IMR-90 (cell line): ENCODE measurements around the gene CFAP43. TPM values are rescaled to one million over a fixed set of nuclear protein-coding genes. Genes with fewer than 3 reads are reported as not detected.

ENCODE experiments used
- ATAC-seq: fragments of 200-7000 bp; cut with Tn5 transposase; 2 replicates; pipeline ENCODE4 v1.9.1; 2020; ENCODE audit warnings: low read depth, mild to moderate bottlenecking, moderate library complexity
- BruUV-seq: library from RNA; stranded (reverse); fragments of 400-500 nt; replicated peaks from 2 replicates; lab custom pipeline; 2021; lab: Mats Ljungman, UMichigan
- CTCF ChIA-PET: fragments of 300-600 bp; formaldehyde crosslinking; extraction: SDS; loops from one replicate; lab custom pipeline; 2021; ENCODE audit warnings: antibody characterized with exemption; lab: Yijun Ruan, JAX
- POLR2A ChIA-PET: fragments of 300-600 bp; sonication (Branson Sonifier 250); formaldehyde crosslinking; loops from one replicate; lab custom pipeline; 2022; ENCODE audit warnings: antibody characterized with exemption; ENCODE audit not compliant: unreplicated experiment; lab: Charles Lee
- DNase-seq: peaks from one replicate; pipeline ENCODE4 v3.0.0; 2013
- H2AFZ ChIP-seq: replicated peaks from 2 replicates; pipeline ENCODE3; 2013; ENCODE audit warnings: low read length, mild to moderate bottlenecking; ENCODE audit not compliant: poor library complexity
- H2AK5ac ChIP-seq: 2 replicates; pipeline ENCODE4 v1.6.1; 2013; ENCODE audit warnings: low read depth, low read length, inconsistent platforms
- H2AK9ac ChIP-seq: replicated peaks from 2 replicates; pipeline ENCODE3; 2013; ENCODE audit warnings: mild to moderate bottlenecking, low read depth, low read length, moderate library complexity; ENCODE audit not compliant: poor library complexity
- H2BK120ac ChIP-seq: 2 replicates; pipeline ENCODE4 v1.6.1; 2013; ENCODE audit warnings: low read depth, low read length, inconsistent platforms
- H2BK15ac ChIP-seq: 3 replicates; pipeline ENCODE4 v1.6.1; 2013; ENCODE audit warnings: low read depth, low read length, inconsistent platforms
- H2BK20ac ChIP-seq: 2 replicates; pipeline ENCODE4 v1.6.1; 2013; ENCODE audit warnings: low read depth, mild to moderate bottlenecking, inconsistent platforms, low read length, moderate library complexity
- H2BK5ac ChIP-seq: 2 replicates; pipeline ENCODE4 v1.6.1; 2013; ENCODE audit warnings: mild to moderate bottlenecking, low read depth, low read length, inconsistent platforms; ENCODE audit not compliant: poor library complexity, severe bottlenecking
- H3K14ac ChIP-seq: replicated peaks from 2 replicates; pipeline ENCODE4 v1.6.1; 2013; ENCODE audit warnings: low read depth, low read length, inconsistent platforms
- H3K18ac ChIP-seq: 2 replicates; pipeline ENCODE4 v1.6.1; 2013; ENCODE audit warnings: low read depth, low read length, control low read depth
- H3K23ac ChIP-seq: 2 replicates; pipeline ENCODE4 v1.6.1; 2013; ENCODE audit warnings: low read depth, low read length, inconsistent platforms
- H3K27ac ChIP-seq: 2 replicates; pipeline ENCODE4 v1.5.1; 2013; ENCODE audit warnings: mild to moderate bottlenecking, control low read depth, low read length; ENCODE audit not compliant: insufficient read depth
- H3K27me3 ChIP-seq: 2 replicates; pipeline ENCODE4 v1.6.1; 2013; ENCODE audit warnings: low read length; ENCODE audit not compliant: control insufficient read depth, insufficient read depth
- H3K36me3 ChIP-seq: 2 replicates; pipeline ENCODE4 v1.6.1; 2013; ENCODE audit warnings: low read length, mixed read lengths; ENCODE audit not compliant: control insufficient read depth, insufficient read depth
- H3K4ac ChIP-seq: 2 replicates; pipeline ENCODE4 v1.6.1; 2013; ENCODE audit warnings: low read depth, low read length, inconsistent platforms
- H3K4me1 ChIP-seq: 2 replicates; pipeline ENCODE4 v1.6.1; 2013; ENCODE audit warnings: low read length, mixed read lengths; ENCODE audit not compliant: control insufficient read depth, insufficient read depth
- H3K4me2 ChIP-seq: 2 replicates; pipeline ENCODE4 v1.6.1; 2013; ENCODE audit warnings: low read depth, mild to moderate bottlenecking, control low read depth, low read length, moderate library complexity
- H3K4me3 ChIP-seq: 2 replicates; pipeline ENCODE4 v1.5.1; 2013; ENCODE audit warnings: low read depth, mild to moderate bottlenecking, control low read depth, low read length, moderate library complexity; ENCODE audit not compliant: insufficient read depth
- H3K56ac ChIP-seq: 2 replicates; pipeline ENCODE4 v1.6.1; 2013; ENCODE audit warnings: low read length, inconsistent platforms; ENCODE audit not compliant: insufficient read depth; ENCODE audit errors: extremely low read depth
- H3K79me1 ChIP-seq, 2 experiments: 2 replicates each; pipeline ENCODE4 v1.6.1; 2013; ENCODE audit warnings: low read length in 2 of 2, inconsistent platforms in 1 of 2, low read depth in 1 of 2
- H3K9ac ChIP-seq: 2 replicates; pipeline ENCODE4 v1.6.1; 2013; ENCODE audit warnings: low read depth, low read length, control low read depth
- H3K9me1 ChIP-seq: 2 replicates; pipeline ENCODE4 v1.6.1; 2013; ENCODE audit warnings: low read length, inconsistent platforms; ENCODE audit not compliant: insufficient read depth
- H3K9me3 ChIP-seq: 2 replicates; pipeline ENCODE4 v1.6.1; 2013; ENCODE audit warnings: low read length; ENCODE audit not compliant: control insufficient read depth, insufficient read depth
- H4K20me1 ChIP-seq: 2 replicates; pipeline ENCODE4 v1.6.1; 2013; ENCODE audit warnings: low read length, inconsistent platforms; ENCODE audit not compliant: insufficient read depth
- H4K5ac ChIP-seq: 2 replicates; pipeline ENCODE4 v1.6.1; 2013; ENCODE audit warnings: mild to moderate bottlenecking, low read depth, low read length, control low read depth
- H4K8ac ChIP-seq, 2 experiments: 2 replicates each; pipeline ENCODE4 v1.6.1; 2013; ENCODE audit warnings: low read depth in 2 of 2, low read length in 2 of 2, control low read depth in 1 of 2, inconsistent platforms in 1 of 2
- H4K91ac ChIP-seq: 2 replicates; pipeline ENCODE4 v1.6.1; 2013; ENCODE audit warnings: low read depth, low read length, inconsistent platforms; ENCODE audit not compliant: insufficient read depth
- BHLHE40 ChIP-seq: fragments of 150-350 bp; IDR thresholded peaks from 2 replicates; pipeline ENCODE4 v1.6.1; 2016; ENCODE audit warnings: mild to moderate bottlenecking, low read depth, low read length
- CEBPB ChIP-seq: IDR thresholded peaks from 2 replicates; pipeline ENCODE4 v1.6.1; 2012; ENCODE audit warnings: low read depth, low read length, improper control_type of control experiment
- CHD1 ChIP-seq: IDR thresholded peaks from 2 replicates; pipeline ENCODE4 v1.6.1; 2012; ENCODE audit warnings: low read depth, low read length, improper control_type of control experiment
- FOS ChIP-seq: fragments of 150-350 bp; IDR thresholded peaks from 2 replicates; pipeline ENCODE4 v1.6.1; 2016; ENCODE audit warnings: low read depth, low read length
- MAFK ChIP-seq: IDR thresholded peaks from 2 replicates; pipeline ENCODE4 v1.6.1; 2012; ENCODE audit warnings: low read depth, low read length, improper control_type of control experiment
- MAZ ChIP-seq: IDR thresholded peaks from 2 replicates; pipeline ENCODE4 v1.6.1; 2012; ENCODE audit warnings: low read depth, mild to moderate bottlenecking, low read length, improper control_type of control experiment, moderate library complexity, borderline replicate concordance
- MXI1 ChIP-seq: IDR thresholded peaks from 2 replicates; pipeline ENCODE4 v1.6.1; 2012; ENCODE audit warnings: low read depth, mild to moderate bottlenecking, low read length, moderate library complexity, borderline replicate concordance
- NFE2L2 ChIP-seq: fragments of 150-350 bp; IDR thresholded peaks from 2 replicates; pipeline ENCODE4 v1.6.1; 2016; ENCODE audit warnings: low read depth, mild to moderate bottlenecking, low read length
- POLR2A ChIP-seq: IDR thresholded peaks from 2 replicates; pipeline ENCODE4 v1.6.1; 2012; ENCODE audit warnings: mild to moderate bottlenecking, low read depth, low read length
- RAD21 ChIP-seq: IDR thresholded peaks from 2 replicates; pipeline ENCODE4 v1.6.1; 2012; ENCODE audit warnings: low read length, improper control_type of control experiment
- RCOR1 ChIP-seq: IDR thresholded peaks from 2 replicates; pipeline ENCODE4 v1.6.1; 2012; ENCODE audit warnings: mild to moderate bottlenecking, low read length, improper control_type of control experiment; ENCODE audit not compliant: insufficient replicate concordance
- RFX5 ChIP-seq: IDR thresholded peaks from 2 replicates; pipeline ENCODE4 v1.8.0; 2012; ENCODE audit warnings: low read depth, mild to moderate bottlenecking, low read length, moderate library complexity
- SMC3 ChIP-seq: fragments of 150-350 bp; IDR thresholded peaks from 2 replicates; pipeline ENCODE4 v1.6.1; 2016; ENCODE audit warnings: low read depth, mild to moderate bottlenecking, antibody characterized with exemption, low read length, moderate library complexity
- WGBS, 2 experiments: methylation state at CpG; one replicate each; pipeline versions ENCODE4 v1.1.5 to v1.1.7; 2013; ENCODE audit warnings: missing lambda C conversion rate in 2 of 2; ENCODE audit not compliant: insufficient read length in 1 of 2; ENCODE audit errors: extremely low coverage in 2 of 2; 5-methylcytosine and 5-hydroxymethylcytosine counted together
- dilution Hi-C: fragments of 300-500 bp; cut with HindIII; formaldehyde crosslinking; loops from one replicate; pipeline ENCODE4 v1.14.3; 2018; ENCODE audit warnings: low sequenced_read_pairs; ENCODE audit not compliant: unreplicated experiment
- in situ Hi-C: fragments of 300-500 bp; cut with MboI; formaldehyde crosslinking; loops from 3 replicates; pipeline ENCODE4 v1.14.3; 2019; ENCODE audit warnings: low sequenced_read_pairs, inconsistent platforms, mixed read lengths
- intact Hi-C: fragments of 100-400 bp; cut with micrococcal nuclease; formaldehyde crosslinking; loops from 2 replicates; pipeline ENCODE4 v1.10.0; 2022
- polyA plus RNA-seq, 3 experiments: library from polyadenylated mRNA; depleted of rRNA; stranded (reverse); fragments of >200 nt; gene quantifications; 2 replicates each; pipeline ENCODE4 v1.2.3, GENCODE V29; 2012; ENCODE audit warnings: low replicate concordance in 1 of 3
- total RNA-seq: library from RNA; depleted of rRNA; stranded (reverse); fragments of >200 nt; gene quantifications from 2 replicates; pipeline ENCODE4 v1.2.3, GENCODE V29; 2012
- TF ChIP-seq, protein P1 (sequence below): fragments of 150-350 bp; IDR thresholded peaks from 2 replicates; pipeline ENCODE4 v1.6.1; 2016; ENCODE audit warnings: low read depth, mild to moderate bottlenecking, low read length, moderate library complexity, borderline replicate concordance
- TF ChIP-seq, protein P2 (sequence below): fragments of 150-350 bp; IDR thresholded peaks from 2 replicates; pipeline ENCODE4 v1.6.1; 2017; ENCODE audit warnings: mild to moderate bottlenecking, antibody characterized with exemption, low read length, low read depth
- TF ChIP-seq, protein P3 (sequence below): conservative IDR thresholded peaks from 2 replicates; pipeline ENCODE4 v1.5.1; 2012; ENCODE audit warnings: mild to moderate bottlenecking, low read depth, low read length, improper control_type of control experiment

The CFAP43 gene
- total and polyA plus RNA-seq, 2 of the 4 experiments (the other 2 are of a cell fraction): under 0.01 to 0.05 TPM

DNA sequence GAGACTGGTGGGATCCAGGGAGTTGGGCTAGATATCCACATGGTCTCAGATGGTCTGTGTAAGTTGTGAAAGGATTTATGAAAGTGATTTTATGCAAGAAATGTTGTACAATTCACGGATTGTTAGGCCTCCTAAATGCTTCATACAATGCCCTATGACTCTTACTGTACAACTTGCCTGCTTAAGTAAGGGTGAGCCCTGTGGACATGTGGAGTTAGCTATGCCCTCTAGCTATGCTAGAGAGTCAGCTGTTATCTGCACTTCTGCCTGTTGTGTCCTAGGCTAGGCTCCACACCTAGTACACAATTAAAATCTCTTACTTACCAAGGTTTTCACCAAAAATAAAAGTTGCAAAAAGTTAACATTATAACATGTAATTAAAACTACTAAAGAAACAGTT lies 1.7 kb upstream of the CFAP43 start:
- dilution Hi-C loops (no loop called here), intact Hi-C loops (no loop called here), in situ Hi-C loops (no loop called here)
- no peak overlapping the region for H4K91ac ChIP-seq
- H3K56ac ChIP-seq: no peak overlapping the region
- no peak overlapping the region for H2AK9ac ChIP-seq
- no peak for TF ChIP-seq BHLHE40
- no peak for TF ChIP-seq MAZ
- no peak for TF ChIP-seq RAD21
- TF ChIP-seq RFX5: no peak
- no peak for TF ChIP-seq FOS
- TF ChIP-seq RCOR1: no peak
- TF ChIP-seq, protein P1, sequence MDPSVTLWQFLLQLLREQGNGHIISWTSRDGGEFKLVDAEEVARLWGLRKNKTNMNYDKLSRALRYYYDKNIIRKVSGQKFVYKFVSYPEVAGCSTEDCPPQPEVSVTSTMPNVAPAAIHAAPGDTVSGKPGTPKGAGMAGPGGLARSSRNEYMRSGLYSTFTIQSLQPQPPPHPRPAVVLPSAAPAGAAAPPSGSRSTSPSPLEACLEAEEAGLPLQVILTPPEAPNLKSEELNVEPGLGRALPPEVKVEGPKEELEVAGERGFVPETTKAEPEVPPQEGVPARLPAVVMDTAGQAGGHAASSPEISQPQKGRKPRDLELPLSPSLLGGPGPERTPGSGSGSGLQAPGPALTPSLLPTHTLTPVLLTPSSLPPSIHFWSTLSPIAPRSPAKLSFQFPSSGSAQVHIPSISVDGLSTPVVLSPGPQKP: no peak
- no peak for TF ChIP-seq CEBPB
- TF ChIP-seq, protein P2, sequence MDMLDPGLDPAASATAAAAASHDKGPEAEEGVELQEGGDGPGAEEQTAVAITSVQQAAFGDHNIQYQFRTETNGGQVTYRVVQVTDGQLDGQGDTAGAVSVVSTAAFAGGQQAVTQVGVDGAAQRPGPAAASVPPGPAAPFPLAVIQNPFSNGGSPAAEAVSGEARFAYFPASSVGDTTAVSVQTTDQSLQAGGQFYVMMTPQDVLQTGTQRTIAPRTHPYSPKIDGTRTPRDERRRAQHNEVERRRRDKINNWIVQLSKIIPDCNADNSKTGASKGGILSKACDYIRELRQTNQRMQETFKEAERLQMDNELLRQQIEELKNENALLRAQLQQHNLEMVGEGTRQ: no peak
- no peak for TF ChIP-seq NFE2L2
- TF ChIP-seq MAFK: no peak
- TF ChIP-seq CHD1: no peak
- TF ChIP-seq SMC3: no peak
- no peak for TF ChIP-seq MXI1
- no peak for TF ChIP-seq POLR2A
- TF ChIP-seq, protein P3, sequence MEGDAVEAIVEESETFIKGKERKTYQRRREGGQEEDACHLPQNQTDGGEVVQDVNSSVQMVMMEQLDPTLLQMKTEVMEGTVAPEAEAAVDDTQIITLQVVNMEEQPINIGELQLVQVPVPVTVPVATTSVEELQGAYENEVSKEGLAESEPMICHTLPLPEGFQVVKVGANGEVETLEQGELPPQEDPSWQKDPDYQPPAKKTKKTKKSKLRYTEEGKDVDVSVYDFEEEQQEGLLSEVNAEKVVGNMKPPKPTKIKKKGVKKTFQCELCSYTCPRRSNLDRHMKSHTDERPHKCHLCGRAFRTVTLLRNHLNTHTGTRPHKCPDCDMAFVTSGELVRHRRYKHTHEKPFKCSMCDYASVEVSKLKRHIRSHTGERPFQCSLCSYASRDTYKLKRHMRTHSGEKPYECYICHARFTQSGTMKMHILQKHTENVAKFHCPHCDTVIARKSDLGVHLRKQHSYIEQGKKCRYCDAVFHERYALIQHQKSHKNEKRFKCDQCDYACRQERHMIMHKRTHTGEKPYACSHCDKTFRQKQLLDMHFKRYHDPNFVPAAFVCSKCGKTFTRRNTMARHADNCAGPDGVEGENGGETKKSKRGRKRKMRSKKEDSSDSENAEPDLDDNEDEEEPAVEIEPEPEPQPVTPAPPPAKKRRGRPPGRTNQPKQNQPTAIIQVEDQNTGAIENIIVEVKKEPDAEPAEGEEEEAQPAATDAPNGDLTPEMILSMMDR: no peak
- no peak overlapping the region for H3K4ac ChIP-seq
- no peak for DNase-seq
- H3K27me3 ChIP-seq: peaks cover 2% of the 10 kb centered on the region; the same call in 1 of the 2 replicates
- no peaks in the 10 kb centered on the region for H3K9me1 ChIP-seq
- no peak overlapping the region for H3K27ac ChIP-seq
- H3K4me1 ChIP-seq: no peaks in the 10 kb centered on the region
- H2BK15ac ChIP-seq: no peak overlapping the region
- H4K20me1 ChIP-seq: no peaks in the 10 kb centered on the region
- no peaks in the 10 kb centered on the region for H3K9me3 ChIP-seq
- H3K14ac ChIP-seq: no peak overlapping the region
- H4K8ac ChIP-seq: no peak overlapping the region
- H2BK20ac ChIP-seq: no peak overlapping the region
- H3K23ac ChIP-seq: no peak overlapping the region
- WGBS, 2 experiments: no CpG with 5 or more reads among the region's 1 CpG
- H2AK5ac ChIP-seq: no peak overlapping the region
- H3K4me3 ChIP-seq: no peak overlapping the region
- POLR2A ChIA-PET: no interaction called here
- no peak overlapping the region for H3K4me2 ChIP-seq
- BruUV-seq: no TSS peak
- H3K79me1 ChIP-seq: no peaks in the 10 kb centered on the region
- H3K18ac ChIP-seq: no peak overlapping the region
- H4K5ac ChIP-seq: no peak overlapping the region
- H3K36me3 ChIP-seq: no peaks in the 10 kb centered on the region
- no peak overlapping the region for H2BK5ac ChIP-seq
- H2AFZ ChIP-seq: no peak overlapping the region
- no peak for ATAC-seq
- no peak overlapping the region for H2BK120ac ChIP-seq
- H3K9ac ChIP-seq: no peak overlapping the region
- CTCF ChIA-PET: no interaction called here
